Measurements from ENCODE around the gene L3MBTL2. TPM values are rescaled to one million over a fixed set of nuclear protein-coding genes. Genes with fewer than 3 reads are reported as not detected.

L3MBTL2 gene
- total RNA-seq, 1 donor from 2014 or later: 20.9 TPM

GRCh38 chr22:41240377-41241132, 35.4 kb downstream of the L3MBTL2 start, which contains the start of gene CHADL:
CHADL (minus strand) TSS chr22:41240931; CDS start chr22:41240881, 50 bp downstream.
- Mint-ChIP-seq H3K27me3 (ENCODE audit: unreplicated experiment) (peaks cover 8% of the 10 kb centered on the region), H3K9me3 (ENCODE audit: unreplicated experiment) (no peaks in the 10 kb centered on the region), H3K4me1 (ENCODE audit: low read depth, unreplicated experiment) (no peaks in the 10 kb centered on the region), H3K36me3 (ENCODE audit: unreplicated experiment) (no peaks in the 10 kb centered on the region), H3K4me3 (ENCODE audit: unreplicated experiment) (no peak within 1 kb of the TSS), H3K27ac (ENCODE audit: unreplicated experiment) (no peak within 1 kb of the TSS)
- no peak for TF ChIP-seq CTCF (IDR thresholded peaks at IDR 0.05; ENCODE audit: partially characterized antibody, unreplicated experiment)
- DNase-seq: peak; percentile 46

GRCh38 chr22:41241133-41241676, 36.1 kb downstream of the L3MBTL2 start:
- no peak overlapping the region for H3K4me3 Mint-ChIP-seq (ENCODE audit: unreplicated experiment)
- no peaks in the 10 kb centered on the region for H3K9me3 Mint-ChIP-seq (ENCODE audit: unreplicated experiment)
- H3K27me3 Mint-ChIP-seq (ENCODE audit: unreplicated experiment): peaks cover 8% of the 10 kb centered on the region
- H3K4me1 Mint-ChIP-seq (ENCODE audit: low read depth, unreplicated experiment): no peaks in the 10 kb centered on the region
- H3K27ac Mint-ChIP-seq (ENCODE audit: unreplicated experiment): no peak overlapping the region
- no peak for TF ChIP-seq CTCF (IDR thresholded peaks at IDR 0.05; ENCODE audit: partially characterized antibody, unreplicated experiment)
- DNase-seq: no peak
- no peaks in the 10 kb centered on the region for H3K36me3 Mint-ChIP-seq (ENCODE audit: unreplicated experiment)

- TF ChIP-seq CTCF (IDR thresholded peaks at IDR 0.05; ENCODE audit: partially characterized antibody, unreplicated experiment): no peak
- Mint-ChIP-seq H3K4me3 (ENCODE audit: unreplicated experiment) (no peak overlapping the region), H3K36me3 (ENCODE audit: unreplicated experiment) (no peaks in the 10 kb centered on the region), H3K4me1 (ENCODE audit: low read depth, unreplicated experiment) (no peaks in the 10 kb centered on the region), H3K27ac (ENCODE audit: unreplicated experiment) (no peak overlapping the region), H3K27me3 (ENCODE audit: unreplicated experiment) (peaks cover 8% of the 10 kb centered on the region), H3K9me3 (ENCODE audit: unreplicated experiment) (no peaks in the 10 kb centered on the region)
- DNase-seq: no peak
Observed at GRCh38 chr22:41242396-41243117, 37.4 kb downstream of the L3MBTL2 start.

- H3K27ac Mint-ChIP-seq (ENCODE audit: unreplicated experiment): no peak overlapping the region
Observed at GRCh38 chr22:41243361-41243760, 38.2 kb downstream of the L3MBTL2 start.

More at GRCh38 chr22:41243361-41243760, 38.2 kb downstream of the L3MBTL2 start:
- Mint-ChIP-seq H3K9me3 (ENCODE audit: unreplicated experiment) (no peaks in the 10 kb centered on the region), H3K4me3 (ENCODE audit: unreplicated experiment) (no peak overlapping the region), H3K36me3 (ENCODE audit: unreplicated experiment) (no peaks in the 10 kb centered on the region), H3K4me1 (ENCODE audit: low read depth, unreplicated experiment) (no peaks in the 10 kb centered on the region), H3K27me3 (ENCODE audit: unreplicated experiment) (peaks cover 8% of the 10 kb centered on the region)
- TF ChIP-seq CTCF (IDR thresholded peaks at IDR 0.05; ENCODE audit: partially characterized antibody, unreplicated experiment): no peak
- DNase-seq: no peak
